ENCODE measurements around the gene SEMA3G.

- TF ChIP-seq CTCF (IDR thresholded peaks at IDR 0.05) (no peak), POLR2AphosphoS5 (IDR thresholded peaks at IDR 0.05) (no peak), POLR2A (IDR thresholded peaks at IDR 0.05) (no peak), EP300 (IDR thresholded peaks at IDR 0.05) (no peak)
These were observed 5.3 kb downstream of the SEMA3G start for GRCh38 chr3:52439426-52440248.

All from gastroesophageal sphincter (tissue), 3 donors.